Tibial artery (tissue), 4 donors: Measurements from ENCODE around the gene WBP2.
"Not testable (repeated sequence)": the region's sequence is repeated elsewhere in the genome, so short reads cannot be mapped to it uniquely, and the experiment has no call there.

Source experiments
- DNase-seq, 2 donors: peaks; one replicate each; pipeline ENCODE4 v3.0.0-alpha.2; 2019
- H3K27ac ChIP-seq, 2 donors: fragments of 200-600 bp; sonication (generic) in 1 of 2; 1 replicate in 1 of 2; 2 replicates in 1 of 2; pipeline ENCODE4 v1.5.1; 2018 to 2019; ENCODE audit warnings: mild to moderate bottlenecking in 1 of 2
- H3K27me3 ChIP-seq, 2 donors: fragments of 200-600 bp; sonication (generic) in 1 of 2; one replicate each; pipeline versions ENCODE4 v1.5.1 to v1.6.0; 2016 to 2019
- H3K36me3 ChIP-seq, 3 donors: fragments of 200-600 bp; sonication (generic) in 2 of 3; one replicate each; pipeline ENCODE4 v1.5.1; 2016 to 2019; ENCODE audit warnings: mild to moderate bottlenecking in 2 of 3
- H3K4me1 ChIP-seq, 4 donors: fragments of 200-600 bp; sonication (generic) in 2 of 4; 1 replicate in 3 of 4; 2 replicates in 1 of 4; pipeline ENCODE4 v1.5.1; 2016 to 2019
- H3K4me3 ChIP-seq, 2 donors: fragments of 200-600 bp; sonication (generic) in 1 of 2; 1 replicate in 1 of 2; 2 replicates in 1 of 2; pipeline ENCODE4 v1.5.1; 2018 to 2019; ENCODE audit warnings: mild to moderate bottlenecking in 2 of 2
- H3K9me3 ChIP-seq, 3 donors: fragments of 200-600 bp; sonication (generic) in 1 of 3; one replicate each; pipeline ENCODE4 v1.5.1; 2016 to 2019
- CTCF ChIP-seq, 2 experiments: fragments of 200-600 bp in 1 of 2; fragments of 450-650 bp in 1 of 2; IDR thresholded peaks; one replicate each; pipeline ENCODE4 v1.5.1; 2017 to 2019; ENCODE audit warnings: antibody characterized with exemption in 2 of 2, mild to moderate bottlenecking in 1 of 2, moderate library complexity in 1 of 2
- intact Hi-C: fragments of 100-400 bp; cut with DNase I; formaldehyde crosslinking; loops from one replicate; pipeline ENCODE4 v1.15.0; 2023; ENCODE audit warnings: low total_unique reads

WBP2 gene

GRCh38 chr17:75811174-75811573 is 44.0 kb downstream of the WBP2 start:
- DNase-seq = no peak
- Histone ChIP-seq H3K36me3 (peaks cover 38 to 64% (median 59%) of the 10 kb centered on the region in 3 donors), H3K27me3 (no peaks in the 10 kb centered on the region), H3K9me3 (no peaks in the 10 kb centered on the region), H3K27ac (no peak overlapping the region), H3K4me3 (no peak overlapping the region), H3K4me1 (peaks cover 0 to 25% (median 14%) of the 10 kb centered on the region in 4 donors)
- TF ChIP-seq CTCF (IDR thresholded peaks at IDR 0.05) = no peak
- intact Hi-C loops = no loop called here

DNA sequence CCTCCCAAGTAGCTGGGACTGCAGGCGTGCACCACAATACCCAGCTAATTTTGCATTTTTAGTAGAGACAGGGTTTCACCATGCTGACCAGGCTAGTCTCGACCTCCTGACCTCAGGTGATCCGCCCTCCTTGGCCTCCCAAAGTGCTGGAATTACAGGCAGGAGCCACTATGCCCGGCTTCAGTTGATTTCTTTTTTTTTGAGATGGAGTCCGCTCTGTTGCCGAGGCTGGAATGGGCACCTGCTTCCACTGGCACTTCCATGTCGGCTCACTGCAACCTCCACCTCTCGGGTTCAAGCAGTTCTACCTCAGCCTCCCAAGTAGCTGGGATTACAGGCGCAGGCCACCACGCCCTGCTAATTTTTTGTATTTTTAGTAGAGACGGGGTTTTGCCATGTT is 44.4 kb downstream of the WBP2 start:
- H3K4me3 ChIP-seq, H3K27me3 ChIP-seq, H3K9me3 ChIP-seq, intact Hi-C loops, H3K27ac ChIP-seq: not testable (repeated sequence)
- peaks cover 0 to 25% (median 14%) of the 10 kb centered on the region in 4 donors for H3K4me1 ChIP-seq
- peak in 1 of 2 donors; percentile 55 for DNase-seq
- peaks cover 38 to 60% (median 56%) of the 10 kb centered on the region in 3 donors for H3K36me3 ChIP-seq

DNA sequence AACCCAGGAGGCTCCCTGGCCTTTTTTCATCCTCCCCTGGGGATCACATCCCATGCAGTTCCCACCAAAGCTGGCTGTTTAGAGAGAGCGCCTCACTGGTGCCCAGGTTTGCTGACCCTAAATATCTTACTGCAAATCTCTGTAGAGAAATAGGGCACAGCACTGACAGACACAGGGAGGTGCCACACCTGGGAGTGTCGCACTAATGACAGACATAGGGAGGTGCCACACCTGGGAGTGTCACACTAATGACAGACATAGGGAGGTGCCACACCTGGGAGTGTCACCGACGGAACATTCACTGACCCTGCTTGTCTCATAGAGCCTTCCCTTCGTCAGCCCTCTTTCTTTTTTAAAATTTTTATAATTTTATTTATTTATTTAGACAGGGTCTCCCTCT is 44.9 kb downstream of the WBP2 start:
- no peak for TF ChIP-seq CTCF (IDR thresholded peaks at IDR 0.05)
- Histone ChIP-seq H3K4me3 (no peak overlapping the region), H3K27ac (peak overlapping the region in 1 of 2 donors; percentile 45), H3K9me3 (no peaks in the 10 kb centered on the region), H3K36me3 (peaks cover 35 to 57% (median 54%) of the 10 kb centered on the region in 3 donors), H3K27me3 (no peaks in the 10 kb centered on the region), H3K4me1 (peaks cover 0 to 24% (median 14%) of the 10 kb centered on the region in 4 donors)
- intact Hi-C loops = no loop called here
- DNase-seq = peak in 1 of 2 donors; percentile 39

- Histone ChIP-seq H3K9me3 (no peaks in the 10 kb centered on the region), H3K27me3 (no peaks in the 10 kb centered on the region), H3K36me3 (peaks cover 31 to 52% (median 48%) of the 10 kb centered on the region in 3 donors), H3K4me3 (no peak overlapping the region), H3K27ac (peak overlapping the region; percentile 45 to 59), H3K4me1 (peaks cover 0 to 19% (median 14%) of the 10 kb centered on the region in 4 donors)
- TF ChIP-seq CTCF (IDR thresholded peaks at IDR 0.05) = no peak
- DNase-seq = peak in 1 of 2 donors; percentile 61
- intact Hi-C loops = no loop called here
Observed at GRCh38 chr17:75809631-75810111, 45.5 kb downstream of the WBP2 start.

DNA sequence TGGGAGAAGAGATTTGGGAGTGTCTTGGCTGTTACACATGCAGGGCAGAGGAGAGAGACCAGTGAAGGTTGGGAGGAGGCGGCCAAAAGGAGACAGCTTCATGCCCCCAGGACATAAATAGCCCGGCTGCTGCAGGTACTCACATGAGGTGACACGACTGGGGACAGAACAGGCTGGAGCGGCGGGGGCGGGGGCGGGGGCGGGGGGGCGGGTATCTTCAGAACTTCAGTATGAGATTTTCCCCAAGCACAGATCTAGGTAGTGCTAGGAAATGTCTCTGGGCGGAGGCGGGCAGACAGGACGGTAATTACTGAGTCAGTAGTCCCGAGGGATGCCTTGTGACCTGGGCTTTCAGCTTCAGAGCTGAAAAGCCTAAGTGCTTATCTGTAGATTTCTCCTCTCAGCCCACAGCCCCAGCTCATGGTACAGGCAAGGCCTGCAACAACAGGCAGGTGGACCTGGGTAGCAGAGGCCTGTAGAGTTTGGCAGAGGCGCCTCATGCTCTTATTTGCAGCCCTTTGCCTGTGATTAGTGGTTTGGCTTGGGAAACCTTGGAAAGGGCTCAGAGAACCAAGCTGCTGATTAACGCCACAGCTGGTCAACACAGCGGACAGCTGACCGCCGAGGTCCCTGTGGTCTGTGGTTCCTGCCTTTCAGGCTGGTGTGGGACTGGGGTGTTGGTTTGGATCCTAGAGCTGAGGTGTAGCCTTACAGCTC is 46.1 kb downstream of the WBP2 start:
- H3K9me3 ChIP-seq = no peaks in the 10 kb centered on the region
- peaks cover 31 to 46% (median 44%) of the 10 kb centered on the region in 3 donors for H3K36me3 ChIP-seq
- peak overlapping the region; percentile 45 to 59 for H3K27ac ChIP-seq
- TF ChIP-seq CTCF (IDR thresholded peaks at IDR 0.05) = no peak
- H3K27me3 ChIP-seq = no peaks in the 10 kb centered on the region
- H3K4me1 ChIP-seq = peaks cover 0 to 19% (median 14%) of the 10 kb centered on the region in 4 donors
- intact Hi-C loops = no loop called here
- H3K4me3 ChIP-seq = no peak overlapping the region
- DNase-seq = peak; percentile 82 to 83

- H3K27ac ChIP-seq = peak overlapping the region; percentile 45 to 59
- DNase-seq = peak in 1 of 2 donors; percentile 50
- intact Hi-C loops = no loop called here
- H3K4me1 ChIP-seq = peaks cover 0 to 19% (median 14%) of the 10 kb centered on the region in 4 donors
- TF ChIP-seq CTCF (IDR thresholded peaks at IDR 0.05) = no peak
- H3K4me3 ChIP-seq = no peak overlapping the region
- no peaks in the 10 kb centered on the region for H3K27me3 ChIP-seq
- H3K9me3 ChIP-seq = no peaks in the 10 kb centered on the region
- peaks cover 29 to 40% (median 39%) of the 10 kb centered on the region in 3 donors for H3K36me3 ChIP-seq
Observed at GRCh38 chr17:75808549-75808904, 46.6 kb downstream of the WBP2 start.
